Fibroblast of mammary gland (primary cell): ENCODE measurements around the gene FGF14.

Experiments
- DNase-seq: peaks from one replicate; pipeline ENCODE4 v3.0.0-alpha.2; 2010; ENCODE audit warnings: low read depth
- H3K4me3 ChIP-seq: 2 replicates; pipeline ENCODE4 v1.5.1; 2011; ENCODE audit warnings: low read depth, mild to moderate bottlenecking, low read length, moderate library complexity; ENCODE audit not compliant: control insufficient read depth
- CTCF ChIP-seq: conservative IDR thresholded peaks from 2 replicates; pipeline ENCODE4 v1.5.1; 2011; ENCODE audit warnings: low read depth, low read length, inconsistent platforms; ENCODE audit not compliant: control insufficient read depth, insufficient read depth

The FGF14 gene

GRCh38 chr13:102277286-102277685 lies 124.6 kb downstream of the FGF14 start:
- peak; percentile 70 for DNase-seq
- TF ChIP-seq CTCF, result no peak
- H3K4me3 ChIP-seq, result no peak overlapping the region

- H3K4me3 ChIP-seq, result no peak overlapping the region
Observed at GRCh38 chr13:102276404-102276803, 125.4 kb downstream of the FGF14 start.

GRCh38 chr13:102275969-102276368 lies 125.9 kb downstream of the FGF14 start:
- peak; percentile 31 for DNase-seq
- H3K4me3 ChIP-seq, result no peak overlapping the region
- no peak for TF ChIP-seq CTCF

More at GRCh38 chr13:102276404-102276803, 125.4 kb downstream of the FGF14 start:
- TF ChIP-seq CTCF, result no peak
- no peak for DNase-seq

GRCh38 chr13:102273111-102273510 lies 128.7 kb downstream of the FGF14 start:
- DNase-seq, result no peak
- TF ChIP-seq CTCF, result no peak
- H3K4me3 ChIP-seq, result no peak overlapping the region

- H3K4me3 ChIP-seq, result no peak overlapping the region
- TF ChIP-seq CTCF, result no peak
- DNase-seq, result peak; percentile 54
Observed at GRCh38 chr13:102267191-102267590, 134.7 kb downstream of the FGF14 start.

- no peak for DNase-seq
- no peak overlapping the region for H3K4me3 ChIP-seq
- TF ChIP-seq CTCF, result no peak
Observed at GRCh38 chr13:102261809-102262208, 140.0 kb downstream of the FGF14 start.

- no peak for DNase-seq
- H3K4me3 ChIP-seq, result no peak overlapping the region
- no peak for TF ChIP-seq CTCF
Observed at GRCh38 chr13:102261316-102261715, 140.5 kb downstream of the FGF14 start.
